Esophagus muscularis mucosa (tissue), 4 donors: ENCODE measurements around the gene PRPF40B.

Experiments
- CTCF ChIP-seq, 3 experiments: fragments of 200-600 bp in 2 of 3; fragments of 450-650 bp in 1 of 3; sonication (generic) in 2 of 3; IDR thresholded peaks; one replicate each; pipeline ENCODE4 v1.5.1; 2017 to 2019; ENCODE audit warnings: antibody characterized with exemption in 3 of 3, mild to moderate bottlenecking in 2 of 3, moderate library complexity in 1 of 3
- EP300 ChIP-seq: sonication (generic); formaldehyde crosslinking; IDR thresholded peaks from one replicate; pipeline ENCODE4 v1.6.1; 2017; ENCODE audit warnings: antibody characterized with exemption
- POLR2A ChIP-seq: fragments of 450-650 bp; IDR thresholded peaks from one replicate; pipeline ENCODE4 v1.6.1; 2017; ENCODE audit warnings: antibody characterized with exemption, moderate library complexity, mild to moderate bottlenecking, low read depth
- POLR2AphosphoS5 ChIP-seq, 2 donors: sonication (generic); formaldehyde crosslinking; IDR thresholded peaks; one replicate each; pipeline ENCODE4 v1.6.1; 2017; ENCODE audit warnings: antibody characterized with exemption in 2 of 2

- TF ChIP-seq CTCF (IDR thresholded peaks at IDR 0.05) (no peak), POLR2AphosphoS5 (IDR thresholded peaks at IDR 0.05) (no peak), POLR2A (no peak), EP300 (no peak)
Measured at GRCh38 chr12:49672301-49673217, 49.2 kb downstream of the PRPF40B start.
